SK-N-SH (cell line): ENCODE data around the gene ARHGEF39.

ENCODE experiments used
- EP300 ChIP-seq, 2 experiments: IDR thresholded peaks; 2 replicates each; pipeline versions ENCODE4 v1.4.0 to v1.6.1; 2012; ENCODE audit warnings: borderline replicate concordance in 1 of 2, low read depth in 1 of 2, low read length in 1 of 2
- FOXJ3 ChIP-seq: sonication (generic); formaldehyde crosslinking; IDR thresholded peaks from 2 replicates; pipeline ENCODE4 v1.5.1; 2020; ENCODE audit warnings: mild to moderate bottlenecking, missing genetic modification reagents
- JUND ChIP-seq: IDR thresholded peaks from 2 replicates; pipeline ENCODE4 v1.4.0; 2012
- MXI1 ChIP-seq: IDR thresholded peaks from 2 replicates; pipeline ENCODE4 v1.6.1; 2012; ENCODE audit warnings: mild to moderate bottlenecking, low read depth, low read length, improper control_type of control experiment
- PBX3 ChIP-seq: IDR thresholded peaks from 2 replicates; pipeline ENCODE4; 2012
- POLR2AphosphoS5 ChIP-seq: IDR thresholded peaks from 2 replicates; pipeline ENCODE4 v1.6.1; 2012; ENCODE audit warnings: low read depth, low read length
- REST ChIP-seq: IDR thresholded peaks from 2 replicates; pipeline ENCODE4 v1.6.1; 2012; ENCODE audit warnings: mild to moderate bottlenecking, low read depth, low read length, moderate library complexity
- SIN3A ChIP-seq: IDR thresholded peaks from 2 replicates; pipeline ENCODE4 v1.6.1; 2012; ENCODE audit warnings: low read depth, mild to moderate bottlenecking, low read length, moderate library complexity, borderline replicate concordance
- SMC3 ChIP-seq: IDR thresholded peaks from 2 replicates; pipeline ENCODE4 v1.6.1; 2012; ENCODE audit warnings: low read depth, low read length, improper control_type of control experiment
- TF ChIP-seq, protein P1 (sequence below): fragments of 200-600 bp; sonication (generic); IDR thresholded peaks from 2 replicates; pipeline ENCODE4 v1.6.1; 2017; ENCODE audit warnings: antibody characterized with exemption, mild to moderate bottlenecking, moderate library complexity

- TF ChIP-seq, protein P1, sequence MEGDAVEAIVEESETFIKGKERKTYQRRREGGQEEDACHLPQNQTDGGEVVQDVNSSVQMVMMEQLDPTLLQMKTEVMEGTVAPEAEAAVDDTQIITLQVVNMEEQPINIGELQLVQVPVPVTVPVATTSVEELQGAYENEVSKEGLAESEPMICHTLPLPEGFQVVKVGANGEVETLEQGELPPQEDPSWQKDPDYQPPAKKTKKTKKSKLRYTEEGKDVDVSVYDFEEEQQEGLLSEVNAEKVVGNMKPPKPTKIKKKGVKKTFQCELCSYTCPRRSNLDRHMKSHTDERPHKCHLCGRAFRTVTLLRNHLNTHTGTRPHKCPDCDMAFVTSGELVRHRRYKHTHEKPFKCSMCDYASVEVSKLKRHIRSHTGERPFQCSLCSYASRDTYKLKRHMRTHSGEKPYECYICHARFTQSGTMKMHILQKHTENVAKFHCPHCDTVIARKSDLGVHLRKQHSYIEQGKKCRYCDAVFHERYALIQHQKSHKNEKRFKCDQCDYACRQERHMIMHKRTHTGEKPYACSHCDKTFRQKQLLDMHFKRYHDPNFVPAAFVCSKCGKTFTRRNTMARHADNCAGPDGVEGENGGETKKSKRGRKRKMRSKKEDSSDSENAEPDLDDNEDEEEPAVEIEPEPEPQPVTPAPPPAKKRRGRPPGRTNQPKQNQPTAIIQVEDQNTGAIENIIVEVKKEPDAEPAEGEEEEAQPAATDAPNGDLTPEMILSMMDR: no peak
- TF ChIP-seq JUND (no peak), REST (no peak), PBX3 (no peak), FOXJ3 (CRISPR knock-in tag) (no peak), POLR2AphosphoS5 (no peak), SIN3A (no peak), SMC3 (no peak), MXI1 (no peak), EP300 (IDR thresholded peaks at IDR 0.05; ENCODE audit: borderline replicate concordance in 1 of 2, low read depth in 1 of 2, low read length in 1 of 2) (no peak)
Observed at GRCh38 chr9:35705836-35706430, 40.9 kb upstream of the ARHGEF39 start.
